Ramos (cell line): ENCODE results near the gene LEPROT.
"Not testable (repeated sequence)": the region's sequence is repeated elsewhere in the genome, so short reads cannot be mapped to it uniquely, and the experiment has no call there.

ENCODE experiments used
- in situ Hi-C: fragments of 300-500 bp; cut with MboI; formaldehyde crosslinking; loops from one replicate; pipeline ENCODE4 v1.14.3; 2022; ENCODE audit warnings: low sequenced_read_pairs; ENCODE audit not compliant: unreplicated experiment

The LEPROT gene, protein sequence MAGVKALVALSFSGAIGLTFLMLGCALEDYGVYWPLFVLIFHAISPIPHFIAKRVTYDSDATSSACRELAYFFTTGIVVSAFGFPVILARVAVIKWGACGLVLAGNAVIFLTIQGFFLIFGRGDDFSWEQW

DNA sequence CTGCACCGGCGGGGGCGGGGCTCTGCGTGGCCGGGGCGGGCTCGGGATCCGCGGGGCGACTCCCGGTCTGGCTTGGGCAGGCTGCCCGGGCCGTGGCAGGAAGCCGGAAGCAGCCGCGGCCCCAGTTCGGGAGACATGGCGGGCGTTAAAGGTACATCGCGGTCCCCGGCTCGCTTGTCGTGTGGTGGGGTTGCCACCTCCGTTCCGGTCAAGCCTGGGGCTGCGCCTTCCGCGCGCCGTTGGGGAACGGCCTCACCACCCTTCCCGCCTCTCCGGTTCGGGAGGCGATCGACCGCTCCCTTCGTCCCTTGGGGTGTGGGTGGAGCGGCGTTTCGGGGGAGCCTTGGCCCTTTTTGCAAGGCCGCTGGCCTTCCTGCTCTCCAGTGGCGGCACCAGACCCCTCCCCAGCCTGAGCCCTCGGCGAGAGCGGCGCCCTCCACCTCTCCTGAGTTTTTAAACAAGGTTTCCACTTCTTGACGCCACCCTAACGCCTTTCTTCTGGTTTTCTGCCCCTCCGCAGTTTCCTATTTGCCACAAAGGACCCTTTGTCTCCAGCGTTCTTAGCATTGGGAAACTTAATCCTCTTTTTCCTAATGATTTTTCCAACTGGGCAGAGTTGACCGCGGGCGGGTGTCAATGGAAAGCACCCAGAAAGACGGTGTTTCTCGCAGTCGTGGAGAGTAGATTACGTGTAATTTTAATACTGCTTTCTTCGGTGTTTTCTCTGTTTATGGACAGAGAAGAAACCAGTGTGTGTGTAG is at the start of gene LEPROT, which contains the start of gene LEPR:
Gene LEPROT (plus strand): TSS at position 79 of the 761 bp plus-strand sequence. CDS start 57 bp downstream, at position 136.
Gene LEPR (plus strand): TSS at position 79 of the 761 bp plus-strand sequence. CDS start 144,898 bp downstream, outside the sequence.
- in situ Hi-C loops: loop anchor here (10.0 to 25.0 kb wide), 3 partner anchors 166 to 967 kb away; no protein-coding TSS in a partner anchor

DNA sequence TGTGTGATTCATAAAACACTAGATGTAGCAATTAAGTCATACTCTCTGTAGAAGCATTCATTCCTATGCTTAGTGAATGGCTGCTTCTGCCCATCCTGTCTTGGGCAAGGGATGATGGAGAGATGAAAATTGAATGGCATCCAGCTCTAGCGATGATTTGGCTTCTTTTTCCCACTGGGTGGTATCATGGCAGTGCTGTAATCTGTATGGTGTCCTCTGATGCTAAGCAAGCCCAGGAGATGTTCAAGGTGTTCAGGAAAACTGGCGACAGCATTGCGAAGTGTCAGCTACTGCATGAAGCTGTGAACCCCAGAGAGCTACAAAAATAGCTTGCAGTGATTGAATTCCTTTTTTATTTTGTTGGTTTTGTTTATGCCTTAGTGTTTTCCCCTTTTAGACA is 48.9 kb upstream of the LEPROT start:
- in situ Hi-C loops: no loop called here

DNA sequence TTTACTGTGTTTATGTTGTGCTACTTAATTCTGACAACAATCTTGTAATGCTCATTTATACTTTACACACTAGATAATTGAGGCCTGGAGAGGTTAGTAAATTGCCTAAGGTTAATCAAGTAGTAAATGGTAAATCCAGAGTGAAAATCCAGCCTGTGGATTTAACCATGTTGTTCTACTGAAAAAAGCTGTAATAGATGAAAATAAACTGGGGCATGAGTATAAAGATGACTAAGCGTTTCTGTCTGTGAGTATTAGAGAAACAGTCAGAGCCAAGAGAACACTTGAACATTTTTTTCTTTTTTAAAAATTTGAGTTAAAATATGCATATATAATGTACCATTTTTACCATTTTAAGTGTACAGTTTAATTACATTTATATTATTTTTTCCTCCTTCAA is 47.9 kb upstream of the LEPROT start:
- in situ Hi-C loops: no loop called here

DNA sequence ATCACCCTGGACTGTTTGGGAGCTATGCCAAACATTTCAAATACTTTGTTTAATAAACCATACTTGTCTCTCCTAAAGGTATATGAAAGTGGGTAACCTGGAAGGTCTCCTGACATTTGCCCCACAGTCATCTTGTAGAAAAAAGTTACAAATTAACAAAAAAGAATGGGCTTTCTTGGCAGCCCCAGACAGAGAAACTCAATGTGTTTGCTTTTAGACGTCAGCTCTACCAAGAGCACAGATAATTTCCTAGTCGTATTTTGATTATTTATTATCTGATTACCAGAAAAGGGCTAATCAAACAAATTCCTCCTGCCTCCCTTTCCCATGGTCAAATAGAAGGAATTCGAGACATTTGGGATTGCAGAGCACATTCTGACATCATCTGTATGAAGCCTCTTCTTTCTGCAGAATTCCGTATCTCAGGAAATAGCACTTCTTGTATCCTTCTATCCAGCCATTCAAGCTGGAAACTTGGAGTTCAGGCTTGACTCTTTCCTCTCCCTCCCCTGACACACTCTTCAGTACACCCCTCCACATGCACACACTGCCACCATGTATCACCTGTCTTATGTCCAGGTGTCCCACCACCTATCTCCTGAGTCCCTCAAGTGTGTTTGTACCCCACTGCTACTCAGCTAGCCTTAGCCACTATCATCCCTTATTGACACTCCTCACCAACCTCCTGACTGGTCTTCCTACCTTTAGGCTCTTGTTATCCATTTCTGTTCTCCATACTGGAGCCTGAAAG is 42.8 kb upstream of the LEPROT start:
- in situ Hi-C loops: no loop called here

DNA sequence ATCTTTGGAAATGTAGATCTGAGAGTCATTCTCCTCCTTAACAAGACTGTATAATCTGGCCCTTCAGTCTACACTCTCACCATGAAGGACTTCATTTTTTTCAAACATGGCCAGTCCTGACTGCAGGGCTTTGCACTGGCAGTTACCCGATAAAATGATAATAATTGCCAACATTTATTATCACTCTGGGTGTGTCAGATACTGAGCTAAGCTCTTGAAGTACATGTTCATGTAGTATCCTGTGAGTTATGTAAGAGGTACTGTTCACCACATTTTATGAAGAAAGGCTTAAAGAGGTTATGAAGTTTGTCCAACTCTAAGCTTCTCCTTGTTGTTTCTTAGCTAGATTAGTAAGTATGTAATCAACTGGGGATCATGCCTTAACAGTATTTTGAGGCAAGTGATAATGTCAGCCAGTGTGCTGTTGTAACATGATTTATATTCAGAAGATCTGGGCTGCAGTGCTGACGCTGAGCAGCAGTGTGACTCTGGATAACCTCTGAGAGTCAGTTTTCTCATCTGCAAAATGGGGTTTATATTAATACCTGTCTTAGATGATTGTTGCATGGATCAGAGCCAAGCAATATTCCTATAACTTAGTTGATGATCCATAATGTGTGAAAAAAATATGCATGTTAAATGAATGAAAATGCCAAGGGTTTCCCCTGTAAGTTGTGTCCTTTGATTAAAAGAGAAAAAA is 42.1 kb upstream of the LEPROT start:
- in situ Hi-C loops: no loop called here

DNA sequence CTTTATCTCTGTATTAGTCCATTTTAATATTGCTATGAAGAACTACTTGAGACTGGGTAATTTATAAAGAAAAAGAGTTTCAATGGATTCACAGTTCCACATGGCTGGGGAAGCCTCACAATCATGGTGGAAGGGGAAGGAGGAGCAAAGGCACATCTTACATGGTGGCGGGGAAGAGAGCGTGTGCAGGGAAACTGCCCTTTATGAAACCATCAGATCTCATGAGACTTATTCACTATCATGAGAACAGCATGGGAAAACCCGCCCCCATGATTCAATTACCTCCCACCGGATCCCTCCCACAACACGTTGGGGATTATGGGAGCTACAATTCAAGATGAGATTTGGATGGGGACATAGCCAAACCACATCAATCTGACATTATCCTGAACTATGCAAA is 36.0 kb upstream of the LEPROT start:
- in situ Hi-C loops: not testable (repeated sequence)

DNA sequence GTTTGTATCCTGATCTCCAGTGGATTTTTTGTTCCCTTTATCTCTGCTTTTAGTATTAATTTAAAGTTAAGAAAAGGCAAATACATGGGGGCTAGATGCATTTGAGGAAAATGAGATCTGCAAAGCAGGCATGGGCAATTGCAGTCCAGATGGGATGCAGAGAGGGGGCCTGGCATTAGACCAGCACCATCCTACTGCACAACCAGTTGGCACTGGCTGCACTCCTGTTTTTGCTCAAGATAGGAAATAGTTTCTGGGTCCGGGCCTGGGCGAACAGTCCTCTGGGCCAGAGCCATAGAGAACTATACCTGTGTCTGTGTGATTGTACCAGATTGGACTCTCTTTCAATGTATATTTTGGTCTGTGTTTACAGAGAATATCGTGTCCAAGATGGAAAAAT is 34.0 kb upstream of the LEPROT start:
- in situ Hi-C loops: no loop called here

DNA sequence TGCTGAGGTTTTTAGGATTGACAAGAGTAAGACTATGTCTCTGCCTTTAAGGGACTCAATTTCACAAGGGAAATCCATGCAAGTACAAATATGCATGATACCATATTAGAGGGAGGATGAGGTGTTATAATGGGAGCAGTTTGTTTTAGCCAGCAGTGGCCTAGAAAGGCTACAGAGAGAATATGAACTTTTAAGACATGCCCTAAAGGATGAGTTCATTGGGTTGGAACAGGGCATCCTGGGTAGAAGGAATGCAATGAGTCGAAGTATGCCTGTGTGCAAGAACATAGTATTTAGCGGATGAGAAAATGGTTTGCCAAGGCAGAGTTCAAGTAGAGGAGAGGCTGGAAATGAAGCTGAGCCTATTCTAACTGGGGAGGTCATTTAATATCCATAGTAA is 32.6 kb upstream of the LEPROT start:
- in situ Hi-C loops: no loop called here

DNA sequence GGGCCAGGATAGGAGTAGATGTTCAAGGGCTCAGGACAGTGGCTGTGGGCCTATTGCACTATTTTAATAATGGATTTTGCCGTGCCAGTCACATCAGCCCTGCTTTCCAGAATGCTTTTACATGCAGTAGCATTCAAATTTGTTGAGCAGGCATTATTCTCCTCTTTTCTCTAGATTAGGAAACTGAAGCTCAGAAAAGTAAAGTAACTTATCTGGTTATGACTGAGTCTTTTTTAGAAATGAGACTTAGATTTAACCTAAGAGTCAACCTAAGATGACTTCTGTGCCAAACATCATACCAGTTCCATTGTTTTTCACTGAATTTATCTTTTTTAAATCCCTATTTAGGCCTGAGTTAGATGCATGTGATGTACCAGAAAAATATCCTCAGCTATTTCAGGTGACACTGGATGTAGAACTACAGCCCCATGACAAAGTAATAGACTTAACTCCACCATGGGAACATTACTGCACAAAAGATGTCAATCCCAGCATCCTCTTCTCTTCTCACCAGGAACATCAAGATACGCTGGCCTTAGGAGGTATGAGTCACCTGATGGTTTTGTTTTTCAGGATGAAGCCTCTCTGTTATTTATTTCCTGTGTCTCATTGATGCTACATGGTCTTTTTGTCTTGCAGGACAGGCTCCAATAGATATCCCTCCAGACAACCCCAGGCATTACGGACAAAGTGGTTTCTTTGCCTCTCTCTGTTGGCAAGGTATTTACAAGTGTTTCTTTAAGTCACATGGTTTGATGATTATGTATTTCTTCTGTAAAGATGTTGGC is 31.4 kb upstream of the LEPROT start:
- in situ Hi-C loops: no loop called here

DNA sequence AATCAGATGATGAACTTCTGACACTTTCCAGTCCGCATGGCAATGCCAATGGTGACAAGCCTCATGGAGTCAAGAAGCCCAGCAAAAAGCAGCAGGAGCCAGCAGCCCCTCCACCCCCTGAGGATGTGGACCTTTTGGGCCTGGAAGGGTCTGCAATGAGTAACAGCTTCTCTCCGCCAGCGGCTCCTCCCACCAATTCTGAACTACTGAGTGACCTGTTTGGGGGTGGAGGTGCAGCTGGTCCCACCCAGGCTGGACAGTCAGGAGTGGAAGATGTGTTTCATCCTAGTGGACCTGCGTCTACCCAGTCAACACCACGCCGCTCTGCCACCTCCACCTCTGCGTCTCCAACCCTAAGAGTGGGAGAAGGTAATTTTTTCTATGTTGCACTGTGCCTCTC is 28.0 kb upstream of the LEPROT start:
- in situ Hi-C loops: no loop called here

DNA sequence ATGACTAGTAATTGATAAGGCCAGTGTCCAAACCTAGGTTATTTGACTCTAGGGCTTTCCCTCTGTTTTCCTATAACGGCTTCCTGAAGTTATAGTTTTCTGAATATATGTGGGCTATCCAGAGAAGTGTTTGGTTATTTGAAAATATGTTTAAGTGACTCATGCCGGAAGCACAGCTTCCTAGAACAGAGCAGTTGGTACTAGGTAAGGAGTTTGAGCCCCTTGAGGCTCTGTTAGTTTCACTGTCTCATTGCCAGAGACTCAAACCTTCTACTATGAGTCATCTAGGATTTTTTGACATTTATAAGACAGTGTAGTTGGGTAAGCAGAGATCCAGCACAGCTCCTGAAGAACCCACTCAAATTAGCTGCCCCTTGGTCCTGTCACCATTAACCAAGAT is 27.1 kb upstream of the LEPROT start:
- in situ Hi-C loops: no loop called here

DNA sequence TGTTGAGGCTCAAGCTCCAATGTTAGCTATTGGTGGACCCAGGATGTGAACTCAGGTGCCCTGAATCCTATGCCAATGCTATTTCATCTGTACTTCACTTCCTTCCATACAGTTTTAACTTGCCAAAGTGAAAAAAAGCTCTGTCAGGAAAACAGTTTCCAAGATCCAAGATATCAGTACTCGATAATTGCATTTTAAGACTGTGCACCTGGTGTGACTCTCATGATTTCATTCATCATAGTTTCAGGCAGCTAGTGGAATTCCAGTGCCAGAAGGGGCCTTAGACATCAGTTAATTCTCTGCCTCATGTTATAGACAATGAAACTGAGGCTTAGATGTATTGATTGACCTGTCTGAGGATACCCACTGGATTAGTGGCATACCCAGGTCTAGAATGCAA is 26.5 kb upstream of the LEPROT start:
- in situ Hi-C loops: no loop called here

DNA sequence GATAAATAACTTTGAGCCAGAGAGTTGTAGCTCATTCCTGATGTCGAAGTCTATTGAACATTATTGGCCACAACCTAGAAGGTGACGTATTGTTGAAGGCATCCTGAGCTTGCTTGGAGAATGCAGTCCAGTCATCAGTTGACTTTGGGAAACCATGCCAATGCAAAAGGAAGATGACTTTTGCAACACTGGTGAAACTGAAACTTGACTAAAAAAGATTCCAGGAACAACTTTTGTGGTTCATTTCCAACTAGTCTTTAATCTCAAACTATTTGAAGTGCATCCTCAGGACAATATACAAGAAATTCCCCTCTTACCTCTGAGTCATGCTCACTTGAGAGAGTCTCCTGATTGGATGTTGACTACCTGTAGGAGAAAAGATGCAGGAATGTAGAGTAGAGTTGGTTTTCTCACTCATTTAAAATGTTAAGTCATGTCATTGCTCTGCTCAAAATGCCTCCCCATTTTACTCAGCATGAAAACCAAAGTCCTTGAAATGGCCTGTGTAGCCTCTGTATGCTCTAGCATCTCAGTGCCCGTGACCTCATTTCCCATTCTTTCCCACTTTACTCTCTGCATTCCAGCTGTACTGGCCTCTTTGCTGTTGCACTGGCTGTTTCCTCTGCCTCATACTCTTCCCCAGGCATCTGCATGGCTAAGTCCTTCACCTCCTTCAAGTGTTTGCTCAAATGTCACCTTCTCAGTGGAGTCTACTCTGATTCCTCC is 24.4 kb upstream of the LEPROT start:
- in situ Hi-C loops: no loop called here

DNA sequence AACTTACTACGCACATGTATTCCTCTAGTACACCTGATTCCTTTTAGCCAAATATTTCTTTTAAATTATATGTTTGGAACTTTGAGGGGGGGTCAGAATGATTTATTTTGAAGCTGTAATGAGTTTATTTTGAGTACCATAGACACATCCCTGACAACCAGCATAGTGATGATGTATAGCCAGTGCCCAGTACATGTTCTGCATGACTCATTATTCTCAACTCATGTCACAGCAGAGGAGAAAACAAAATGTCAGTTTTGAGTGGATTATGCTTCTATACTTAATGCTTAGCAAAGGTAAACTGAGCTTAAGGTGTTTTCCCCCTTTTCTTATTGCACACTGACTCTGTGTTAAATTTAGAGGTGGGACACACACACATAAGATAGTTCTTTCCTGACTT is 22.4 kb upstream of the LEPROT start:
- in situ Hi-C loops: no loop called here

DNA sequence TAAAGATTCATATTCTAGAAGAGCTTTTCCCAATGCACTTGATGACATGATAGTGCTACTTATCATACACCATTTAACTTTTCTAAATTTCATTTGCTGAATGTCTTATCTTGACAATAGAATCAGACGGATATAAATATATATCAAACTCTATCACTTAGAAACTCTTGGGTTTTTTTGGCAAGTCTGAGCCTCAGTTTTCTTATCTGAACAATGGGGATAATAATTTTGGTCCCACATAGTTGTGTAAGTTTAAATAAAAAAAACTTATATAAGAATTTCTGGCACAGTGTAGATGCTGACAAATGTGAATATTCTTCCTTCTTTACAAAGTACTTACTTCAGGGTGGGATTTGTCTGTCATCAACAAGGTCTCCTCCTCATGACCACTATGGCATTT is 21.5 kb upstream of the LEPROT start:
- in situ Hi-C loops: no loop called here

DNA sequence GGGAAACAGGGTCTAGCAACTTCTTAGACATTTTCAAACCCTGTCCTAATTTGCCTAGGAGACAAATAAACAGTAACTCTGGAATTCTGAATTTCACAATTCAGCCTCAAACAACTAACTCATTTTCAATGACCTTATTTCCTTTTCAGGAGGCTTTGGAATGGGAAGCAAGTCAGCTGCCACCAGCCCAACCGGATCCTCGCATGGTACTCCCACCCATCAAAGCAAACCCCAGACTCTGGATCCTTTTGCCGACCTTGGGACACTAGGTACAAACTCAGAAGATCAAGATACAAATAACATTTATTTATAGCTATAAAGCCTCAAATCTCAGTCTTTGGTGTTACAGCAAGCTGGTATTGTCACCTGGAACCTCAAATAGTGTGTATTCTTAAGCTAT is 18.9 kb upstream of the LEPROT start:
- in situ Hi-C loops: loop anchor here (25.0 kb wide), 2 partner anchors 886 to 986 kb away; no protein-coding TSS in a partner anchor

DNA sequence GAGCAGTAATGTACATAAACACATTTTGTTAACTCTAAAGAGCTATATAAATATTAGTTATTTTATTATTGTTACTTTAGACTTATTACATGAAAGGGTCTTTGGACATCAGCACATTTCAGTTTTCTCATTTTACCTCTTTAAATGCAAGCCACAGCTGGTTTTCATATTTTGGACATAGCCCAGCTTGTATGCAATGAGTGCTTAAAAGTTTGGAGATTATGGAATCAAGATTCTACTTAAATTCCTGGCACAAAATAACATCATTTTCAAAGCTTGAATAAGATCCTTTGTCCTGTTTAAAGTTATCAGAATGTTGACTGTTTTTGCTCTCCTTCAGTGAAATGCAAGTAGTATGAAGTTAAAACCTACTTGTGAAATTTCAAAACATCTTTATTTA is 15.5 kb upstream of the LEPROT start:
- in situ Hi-C loops: loop anchor here (25.0 kb wide), 2 partner anchors 882 to 982 kb away; no protein-coding TSS in a partner anchor

DNA sequence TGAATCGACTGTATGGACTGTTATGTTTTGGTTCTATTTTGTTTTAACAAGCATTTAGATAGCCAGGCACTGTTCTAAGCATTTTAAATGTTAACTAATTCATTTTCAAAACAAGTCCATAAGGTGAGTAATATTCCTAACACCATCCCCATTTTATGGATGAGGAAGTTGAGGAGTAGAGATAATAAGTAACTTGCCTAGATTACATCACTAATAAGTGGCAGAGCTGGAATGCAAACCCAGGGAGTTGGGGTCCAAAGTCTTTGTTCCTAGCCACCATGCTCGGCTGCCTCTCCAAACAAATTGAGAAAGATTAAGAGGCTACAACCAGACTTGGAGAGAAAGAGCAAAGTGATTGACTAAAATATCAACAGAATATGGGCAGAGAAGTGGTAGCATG is 12.6 kb upstream of the LEPROT start:
- in situ Hi-C loops: loop anchor here (25.0 kb wide), 2 partner anchors 879 to 979 kb away; no protein-coding TSS in a partner anchor

DNA sequence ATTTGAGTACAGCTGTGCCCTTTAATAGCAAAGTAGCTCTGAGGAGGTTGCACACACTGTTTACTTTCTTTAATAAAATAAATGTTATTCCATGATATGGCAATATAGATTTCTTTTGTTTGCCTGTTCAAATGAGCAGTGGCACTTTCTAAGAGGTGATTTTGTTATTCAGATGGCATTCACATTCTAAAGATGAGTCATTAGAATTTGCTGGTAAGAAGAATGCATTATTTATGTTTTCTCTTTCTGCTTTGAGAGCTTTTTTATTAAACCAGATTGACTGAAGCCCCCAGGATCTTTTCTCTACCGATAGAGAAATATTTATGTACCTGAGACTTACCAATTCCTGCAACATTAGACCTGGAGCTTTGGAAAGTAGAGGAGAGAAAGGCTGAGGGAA is 11.2 kb upstream of the LEPROT start:
- in situ Hi-C loops: loop anchor here (25.0 kb wide), 2 partner anchors 878 to 978 kb away; no protein-coding TSS in a partner anchor
